HT1080 (cell line): Measurements from ENCODE around the gene PKP3. TPM values are rescaled to one million over a fixed set of nuclear protein-coding genes. Genes with fewer than 3 reads are reported as not detected.
A peak's percentile ranks its signal among the peaks of the same experiment; 100 is the strongest.
"Not testable (repeated sequence)": the region's sequence is repeated elsewhere in the genome, so short reads cannot be mapped to it uniquely, and the experiment has no call there.

Experiments used
- DNase-seq: peaks from one replicate; pipeline ENCODE4 v3.0.0-alpha.2; 2015; ENCODE audit warnings: low read depth
- polyA plus RNA-seq, 2 experiments: library from polyadenylated mRNA; depleted of rRNA; stranded (reverse); fragments of >200 nt; gene quantifications; 2 replicates each; pipeline ENCODE4 v1.2.3, GENCODE V29; 2015
- total RNA-seq: library from RNA; depleted of rRNA; stranded (reverse); fragments of >200 nt; shearing (Covaris generic); gene quantifications from 2 replicates; pipeline ENCODE4 v1.2.3, GENCODE V29; 2014; rRNA removed

PKP3 gene
- total RNA-seq: 12.0 and 13.1 TPM in 2 replicates
- polyA plus RNA-seq (2015; cell fraction: cytosol; rRNA removed): 12.5 and 13.7 TPM in 2 replicates
- polyA plus RNA-seq (2015; cell fraction: nucleus; rRNA removed): 19.9 and 21.2 TPM in 2 replicates

- DNase-seq: peak; percentile 76
Measured at GRCh38 chr11:394034-394857, at the start of gene PKP3. Gene PKP3 (plus strand): TSS chr11:394209. CDS start chr11:394293, 84 bp downstream.

GRCh38 chr11:344836-345578 lies 49.0 kb upstream of the PKP3 start:
- no peak for DNase-seq

GRCh38 chr11:346529-346928 lies 47.5 kb upstream of the PKP3 start:
- DNase-seq: no peak

- DNase-seq: not testable (repeated sequence)
Measured at GRCh38 chr11:349270-349954, 44.6 kb upstream of the PKP3 start.

GRCh38 chr11:350033-350722 lies 43.8 kb upstream of the PKP3 start:
- DNase-seq: not testable (repeated sequence)

GRCh38 chr11:350723-351255 lies 43.2 kb upstream of the PKP3 start:
- no peak for DNase-seq

GRCh38 chr11:351411-351810 lies 42.6 kb upstream of the PKP3 start:
- DNase-seq: no peak

GRCh38 chr11:352456-353031 lies 41.5 kb upstream of the PKP3 start:
- DNase-seq: no peak

- peak; percentile 37 for DNase-seq
Measured at GRCh38 chr11:353179-353873, 40.7 kb upstream of the PKP3 start.

GRCh38 chr11:355581-356458 lies 38.2 kb upstream of the PKP3 start:
- peak; percentile 79 for DNase-seq

- DNase-seq: no peak
Measured at GRCh38 chr11:356610-357009, 37.4 kb upstream of the PKP3 start.

- no peak for DNase-seq
Measured at GRCh38 chr11:357582-357981, 36.4 kb upstream of the PKP3 start.

GRCh38 chr11:358129-358800 lies 35.7 kb upstream of the PKP3 start:
- DNase-seq: no peak

GRCh38 chr11:359181-359714 lies 34.8 kb upstream of the PKP3 start:
- DNase-seq: no peak

GRCh38 chr11:360326-361280 lies 33.4 kb upstream of the PKP3 start:
- no peak for DNase-seq

- no peak for DNase-seq
Measured at GRCh38 chr11:362642-363442, 31.2 kb upstream of the PKP3 start.
